ENCODE data around the gene GATAD2B.
"Not testable (repeated sequence)": the region's sequence is repeated elsewhere in the genome, so short reads cannot be mapped to it uniquely, and the experiment has no call there.

The GATAD2B gene

GRCh38 chr1:153775458-153776327 is 147.1 kb downstream of the GATAD2B start:
- no peak for DNase-seq

- no peak for DNase-seq
Measured at GRCh38 chr1:153774780-153775457, 147.9 kb downstream of the GATAD2B start, which contains the start of gene SLC27A3. TSS of gene SLC27A3 (plus strand) at chr1:153775407. CDS start at chr1:153775498, 91 bp downstream.

- no peak for DNase-seq
Measured at GRCh38 chr1:153774026-153774595, 148.7 kb downstream of the GATAD2B start.

- DNase-seq, result no peak
Measured at GRCh38 chr1:153773096-153773921, 149.5 kb downstream of the GATAD2B start.

GRCh38 chr1:153771841-153772593 is 150.8 kb downstream of the GATAD2B start:
- DNase-seq, result no peak

GRCh38 chr1:153771261-153771660 is 151.5 kb downstream of the GATAD2B start:
- no peak for DNase-seq

- no peak for DNase-seq
Measured at GRCh38 chr1:153770797-153771196, 152.0 kb downstream of the GATAD2B start.

GRCh38 chr1:153769221-153769620 is 153.6 kb downstream of the GATAD2B start:
- DNase-seq, result no peak

GRCh38 chr1:153768316-153769181 is 154.2 kb downstream of the GATAD2B start:
- DNase-seq, result no peak

- no peak for DNase-seq
Measured at GRCh38 chr1:153767519-153767918, 155.3 kb downstream of the GATAD2B start.

- not testable (repeated sequence) for DNase-seq
Measured at GRCh38 chr1:153766663-153767062, 156.1 kb downstream of the GATAD2B start.

- DNase-seq, result no peak
Measured at GRCh38 chr1:153764310-153764709, 158.5 kb downstream of the GATAD2B start.

- DNase-seq, result no peak
Measured at GRCh38 chr1:153763365-153764225, 159.2 kb downstream of the GATAD2B start.

GRCh38 chr1:153760440-153760839 is 162.3 kb downstream of the GATAD2B start:
- DNase-seq, result no peak
